ENCODE results near the gene KIAA0513. TPM values are rescaled to one million over a fixed set of nuclear protein-coding genes. Genes with fewer than 3 reads are reported as not detected.
A peak's percentile ranks its signal among the peaks of the same experiment; 100 is the strongest.

Gene KIAA0513
- total and polyA plus RNA-seq, 2 of the 13 experiments (the other 11 are each of a cell fraction or from before 2014, with no cell fraction given): 1.8 TPM

- TF ChIP-seq, protein P1, sequence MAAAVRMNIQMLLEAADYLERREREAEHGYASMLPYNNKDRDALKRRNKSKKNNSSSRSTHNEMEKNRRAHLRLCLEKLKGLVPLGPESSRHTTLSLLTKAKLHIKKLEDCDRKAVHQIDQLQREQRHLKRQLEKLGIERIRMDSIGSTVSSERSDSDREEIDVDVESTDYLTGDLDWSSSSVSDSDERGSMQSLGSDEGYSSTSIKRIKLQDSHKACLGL (CRISPR knock-in tag; IDR thresholded peaks at IDR 0.05): no peak
- TF ChIP-seq ZNF552 (CRISPR knock-in tag; IDR thresholded peaks at IDR 0.05; ENCODE audit: borderline replicate concordance) (peak; percentile 86; the same call in 1 of the 2 replicates), SMYD3 (CRISPR knock-in tag; IDR thresholded peaks at IDR 0.05) (peak; percentile 60; the same call in 1 of the 2 replicates), HCFC1 (IDR thresholded peaks at IDR 0.05; ENCODE audit: low read depth, low read length) (no peak), SMC3 (IDR thresholded peaks at IDR 0.05; ENCODE audit: low read length) (no peak), RBFOX2 (IDR thresholded peaks at IDR 0.05; ENCODE audit: low read depth, low read length) (no peak), IKZF1 (IDR thresholded peaks at IDR 0.05) (no peak), KDM6A (CRISPR knock-in tag; IDR thresholded peaks at IDR 0.05; ENCODE audit: low read depth) (no peak), CCAR2 (optimal IDR thresholded peaks at IDR 0.05; ENCODE audit: low read depth, low read length) (no peak), ZBTB43 (CRISPR knock-in tag; conservative IDR thresholded peaks at IDR 0.05) (0 out of 2 replicates have a peak, but pooled peaks have one; percentile 68), ZNF790 (CRISPR knock-in tag; IDR thresholded peaks at IDR 0.05; ENCODE audit: borderline replicate concordance) (peak; percentile 91; the same call in 1 of the 2 replicates), ZNF282 (IDR thresholded peaks at IDR 0.05; ENCODE audit: partially characterized antibody) (no peak), KMT2B (CRISPR knock-in tag; IDR thresholded peaks at IDR 0.05) (0 out of 2 replicates have a peak, but pooled peaks have one; percentile 45), GATA4 (IDR thresholded peaks at IDR 0.05; ENCODE audit: borderline replicate concordance, low read depth) (no peak), ISL2 (CRISPR knock-in tag; IDR thresholded peaks at IDR 0.05) (no peak)
- TF ChIP-seq, protein P2, sequence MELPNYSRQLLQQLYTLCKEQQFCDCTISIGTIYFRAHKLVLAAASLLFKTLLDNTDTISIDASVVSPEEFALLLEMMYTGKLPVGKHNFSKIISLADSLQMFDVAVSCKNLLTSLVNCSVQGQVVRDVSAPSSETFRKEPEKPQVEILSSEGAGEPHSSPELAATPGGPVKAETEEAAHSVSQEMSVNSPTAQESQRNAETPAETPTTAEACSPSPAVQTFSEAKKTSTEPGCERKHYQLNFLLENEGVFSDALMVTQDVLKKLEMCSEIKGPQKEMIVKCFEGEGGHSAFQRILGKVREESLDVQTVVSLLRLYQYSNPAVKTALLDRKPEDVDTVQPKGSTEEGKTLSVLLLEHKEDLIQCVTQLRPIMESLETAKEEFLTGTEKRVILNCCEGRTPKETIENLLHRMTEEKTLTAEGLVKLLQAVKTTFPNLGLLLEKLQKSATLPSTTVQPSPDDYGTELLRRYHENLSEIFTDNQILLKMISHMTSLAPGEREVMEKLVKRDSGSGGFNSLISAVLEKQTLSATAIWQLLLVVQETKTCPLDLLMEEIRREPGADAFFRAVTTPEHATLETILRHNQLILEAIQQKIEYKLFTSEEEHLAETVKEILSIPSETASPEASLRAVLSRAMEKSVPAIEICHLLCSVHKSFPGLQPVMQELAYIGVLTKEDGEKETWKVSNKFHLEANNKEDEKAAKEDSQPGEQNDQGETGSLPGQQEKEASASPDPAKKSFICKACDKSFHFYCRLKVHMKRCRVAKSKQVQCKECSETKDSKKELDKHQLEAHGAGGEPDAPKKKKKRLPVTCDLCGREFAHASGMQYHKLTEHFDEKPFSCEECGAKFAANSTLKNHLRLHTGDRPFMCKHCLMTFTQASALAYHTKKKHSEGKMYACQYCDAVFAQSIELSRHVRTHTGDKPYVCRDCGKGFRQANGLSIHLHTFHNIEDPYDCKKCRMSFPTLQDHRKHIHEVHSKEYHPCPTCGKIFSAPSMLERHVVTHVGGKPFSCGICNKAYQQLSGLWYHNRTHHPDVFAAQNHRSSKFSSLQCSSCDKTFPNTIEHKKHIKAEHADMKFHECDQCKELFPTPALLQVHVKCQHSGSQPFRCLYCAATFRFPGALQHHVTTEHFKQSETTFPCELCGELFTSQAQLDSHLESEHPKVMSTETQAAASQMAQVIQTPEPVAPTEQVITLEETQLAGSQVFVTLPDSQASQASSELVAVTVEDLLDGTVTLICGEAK (IDR thresholded peaks at IDR 0.05): no peak
- TF ChIP-seq, protein P2 (CRISPR knock-in tag; IDR thresholded peaks at IDR 0.05): peak; percentile 61; the same call in 1 of the 2 replicates
- TF ChIP-seq, protein P3, sequence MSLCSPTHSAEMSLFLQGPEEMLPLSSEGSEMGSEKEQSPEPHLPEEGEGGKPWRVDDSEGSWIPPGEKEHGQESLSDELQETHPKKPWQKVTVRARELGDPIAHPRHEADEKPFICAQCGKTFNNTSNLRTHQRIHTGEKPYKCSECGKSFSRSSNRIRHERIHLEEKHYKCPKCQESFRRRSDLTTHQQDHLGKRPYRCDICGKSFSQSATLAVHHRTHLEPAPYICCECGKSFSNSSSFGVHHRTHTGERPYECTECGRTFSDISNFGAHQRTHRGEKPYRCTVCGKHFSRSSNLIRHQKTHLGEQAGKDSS (CRISPR knock-in tag; IDR thresholded peaks at IDR 0.05; ENCODE audit: borderline replicate concordance, low read depth): peak; percentile 72; the same call in 1 of the 2 replicates
Observed at GRCh38 chr16:85055493-85056210, 28.1 kb downstream of the KIAA0513 start (continued).

All from HepG2 (cell line).